Memory B cell (primary cell): ENCODE results near the gene ETS2.
A peak's percentile ranks its signal among the peaks of the same experiment; 100 is the strongest.

Source experiments
- ATAC-seq: fragments of 150-1000 bp; cut with Tn5 transposase; 2 replicates; pipeline ENCODE4 v1.10.0; 2021; ENCODE audit warnings: low read depth, mild to moderate bottlenecking, moderate library complexity
- DNase-seq, 2 donors: peaks; one replicate each; pipeline ENCODE4 v3.0.0; 2022; ENCODE audit warnings: low spot score in 2 of 2
- H3K27ac Mint-ChIP-seq: one replicate; pipeline ENCODE4 v1.8.0; 2022; ENCODE audit warnings: mild to moderate bottlenecking, moderate library complexity, mixed read lengths
- H3K27me3 Mint-ChIP-seq: one replicate; pipeline ENCODE4 v1.8.0; 2022; ENCODE audit warnings: mixed read lengths
- H3K36me3 Mint-ChIP-seq: one replicate; pipeline ENCODE4 v1.8.0; 2022; ENCODE audit warnings: mild to moderate bottlenecking, mixed read lengths
- H3K4me1 Mint-ChIP-seq: one replicate; pipeline ENCODE4 v1.8.0; 2022; ENCODE audit warnings: mixed read lengths
- H3K4me3 Mint-ChIP-seq: one replicate; pipeline ENCODE4 v1.8.0; 2022; ENCODE audit warnings: mild to moderate bottlenecking, moderate library complexity, mixed read lengths
- H3K9me3 Mint-ChIP-seq: one replicate; pipeline ENCODE4 v1.8.0; 2022; ENCODE audit warnings: mixed read lengths

The ETS2 gene

GRCh38 chr21:38852708-38853107 is 47.0 kb downstream of the ETS2 start:
- DNase-seq: no peak
- Mint-ChIP-seq H3K27me3 (peaks cover 26% of the 10 kb centered on the region), H3K4me1 (no peaks in the 10 kb centered on the region), H3K9me3 (peaks cover 2% of the 10 kb centered on the region), H3K4me3 (no peak overlapping the region), H3K36me3 (no peaks in the 10 kb centered on the region), H3K27ac (no peak overlapping the region)
- no peak for ATAC-seq

- peaks cover 2% of the 10 kb centered on the region for H3K9me3 Mint-ChIP-seq
- H3K27ac Mint-ChIP-seq: no peak overlapping the region
- peaks cover 31% of the 10 kb centered on the region for H3K27me3 Mint-ChIP-seq
- H3K4me3 Mint-ChIP-seq: no peak overlapping the region
- H3K36me3 Mint-ChIP-seq: no peaks in the 10 kb centered on the region
- ATAC-seq: peak; percentile 26
- no peak for DNase-seq
- no peaks in the 10 kb centered on the region for H3K4me1 Mint-ChIP-seq
Observed at GRCh38 chr21:38853421-38853919, 47.7 kb downstream of the ETS2 start.

- Mint-ChIP-seq H3K36me3 (no peaks in the 10 kb centered on the region), H3K27ac (no peak overlapping the region), H3K27me3 (peaks cover 31% of the 10 kb centered on the region), H3K9me3 (peaks cover 2% of the 10 kb centered on the region), H3K4me1 (peaks cover 8% of the 10 kb centered on the region), H3K4me3 (no peak overlapping the region)
- no peak for DNase-seq
- no peak for ATAC-seq
Observed at GRCh38 chr21:38857152-38857825, 51.6 kb downstream of the ETS2 start.

GRCh38 chr21:38858026-38858811 is 52.5 kb downstream of the ETS2 start:
- peaks cover 10% of the 10 kb centered on the region for H3K4me1 Mint-ChIP-seq
- ATAC-seq (no peak), DNase-seq (no peak)
- no peak overlapping the region for H3K27ac Mint-ChIP-seq
- H3K4me3 Mint-ChIP-seq: no peak overlapping the region
- H3K27me3 Mint-ChIP-seq: peaks cover 25% of the 10 kb centered on the region
- H3K9me3 Mint-ChIP-seq: peaks cover 2% of the 10 kb centered on the region
- H3K36me3 Mint-ChIP-seq: no peaks in the 10 kb centered on the region

GRCh38 chr21:38858812-38859205 is 53.1 kb downstream of the ETS2 start:
- H3K4me1 Mint-ChIP-seq: peaks cover 10% of the 10 kb centered on the region
- DNase-seq (no peak), ATAC-seq (no peak)
- no peak overlapping the region for H3K4me3 Mint-ChIP-seq
- H3K27me3 Mint-ChIP-seq: peaks cover 25% of the 10 kb centered on the region
- peaks cover 2% of the 10 kb centered on the region for H3K9me3 Mint-ChIP-seq
- H3K27ac Mint-ChIP-seq: no peak overlapping the region
- H3K36me3 Mint-ChIP-seq: no peaks in the 10 kb centered on the region

- H3K4me1 Mint-ChIP-seq: peaks cover 10% of the 10 kb centered on the region
- DNase-seq: no peak
- no peak overlapping the region for H3K4me3 Mint-ChIP-seq
Observed at GRCh38 chr21:38859852-38860251, 54.1 kb downstream of the ETS2 start.

GRCh38 chr21:38861056-38861455 is 55.3 kb downstream of the ETS2 start:
- H3K27me3 Mint-ChIP-seq: peaks cover 28% of the 10 kb centered on the region
- no peak overlapping the region for H3K4me3 Mint-ChIP-seq
- DNase-seq: no peak

More at GRCh38 chr21:38859852-38860251, 54.1 kb downstream of the ETS2 start:
- Mint-ChIP-seq H3K9me3 (peaks cover 2% of the 10 kb centered on the region), H3K27me3 (peaks cover 27% of the 10 kb centered on the region), H3K27ac (no peak overlapping the region), H3K36me3 (no peaks in the 10 kb centered on the region)
- no peak for ATAC-seq

GRCh38 chr21:38861989-38862683 is 56.4 kb downstream of the ETS2 start:
- no peaks in the 10 kb centered on the region for H3K36me3 Mint-ChIP-seq
- DNase-seq (peak; percentile 19 to 23), ATAC-seq (peak; percentile 89)
- no peaks in the 10 kb centered on the region for H3K9me3 Mint-ChIP-seq
- peaks cover 10% of the 10 kb centered on the region for H3K4me1 Mint-ChIP-seq
- H3K27ac Mint-ChIP-seq: no peak overlapping the region
- peak overlapping the region; percentile 31 for H3K4me3 Mint-ChIP-seq
- H3K27me3 Mint-ChIP-seq: peaks cover 26% of the 10 kb centered on the region

More at GRCh38 chr21:38861056-38861455, 55.3 kb downstream of the ETS2 start:
- Mint-ChIP-seq H3K36me3 (no peaks in the 10 kb centered on the region), H3K9me3 (no peaks in the 10 kb centered on the region), H3K27ac (no peak overlapping the region), H3K4me1 (peaks cover 10% of the 10 kb centered on the region)
- ATAC-seq: no peak

GRCh38 chr21:38863291-38863690 is 57.6 kb downstream of the ETS2 start:
- Mint-ChIP-seq H3K27me3 (peaks cover 22% of the 10 kb centered on the region), H3K27ac (no peak overlapping the region), H3K9me3 (no peaks in the 10 kb centered on the region), H3K36me3 (no peaks in the 10 kb centered on the region), H3K4me3 (no peak overlapping the region), H3K4me1 (peaks cover 10% of the 10 kb centered on the region)
- no peak for DNase-seq
- ATAC-seq: no peak

- no peaks in the 10 kb centered on the region for H3K36me3 Mint-ChIP-seq
- ATAC-seq (no peak), DNase-seq (no peak)
- peaks cover 21% of the 10 kb centered on the region for H3K27me3 Mint-ChIP-seq
- no peak overlapping the region for H3K27ac Mint-ChIP-seq
- peaks cover 1% of the 10 kb centered on the region for H3K9me3 Mint-ChIP-seq
- peaks cover 12% of the 10 kb centered on the region for H3K4me1 Mint-ChIP-seq
- no peak overlapping the region for H3K4me3 Mint-ChIP-seq
Observed at GRCh38 chr21:38863843-38864363, 58.2 kb downstream of the ETS2 start.

- Mint-ChIP-seq H3K27ac (no peak overlapping the region), H3K4me1 (peaks cover 13% of the 10 kb centered on the region), H3K36me3 (no peaks in the 10 kb centered on the region), H3K4me3 (no peak overlapping the region), H3K27me3 (peaks cover 15% of the 10 kb centered on the region), H3K9me3 (peaks cover 1% of the 10 kb centered on the region)
- ATAC-seq (no peak), DNase-seq (no peak)
Observed at GRCh38 chr21:38864964-38865363, 59.2 kb downstream of the ETS2 start.

- peaks cover 1% of the 10 kb centered on the region for H3K9me3 Mint-ChIP-seq
- H3K4me3 Mint-ChIP-seq: no peak overlapping the region
- ATAC-seq (no peak), DNase-seq (no peak)
- peaks cover 7% of the 10 kb centered on the region for H3K4me1 Mint-ChIP-seq
- no peaks in the 10 kb centered on the region for H3K36me3 Mint-ChIP-seq
- H3K27ac Mint-ChIP-seq: no peak overlapping the region
- H3K27me3 Mint-ChIP-seq: peaks cover 16% of the 10 kb centered on the region
Observed at GRCh38 chr21:38869196-38869595, 63.5 kb downstream of the ETS2 start.

GRCh38 chr21:38869946-38870345 is 64.2 kb downstream of the ETS2 start:
- H3K4me3 Mint-ChIP-seq: no peak overlapping the region
- DNase-seq (no peak), ATAC-seq (no peak)
- H3K27me3 Mint-ChIP-seq: peaks cover 12% of the 10 kb centered on the region
- H3K9me3 Mint-ChIP-seq: peaks cover 1% of the 10 kb centered on the region
- no peaks in the 10 kb centered on the region for H3K36me3 Mint-ChIP-seq
- no peak overlapping the region for H3K27ac Mint-ChIP-seq
- peaks cover 7% of the 10 kb centered on the region for H3K4me1 Mint-ChIP-seq
